ENCODE measurements around the gene FAM149A.

Gene FAM149A

GRCh38 chr4:186166852-186167512, 62.5 kb downstream of the FAM149A start:
- no peak for DNase-seq

- no peak for DNase-seq
Observed at GRCh38 chr4:186167605-186168004, 63.1 kb downstream of the FAM149A start.

- DNase-seq = no peak
Observed at GRCh38 chr4:186168750-186169149, 64.2 kb downstream of the FAM149A start.

- no peak for DNase-seq
Observed at GRCh38 chr4:186169333-186169944, 64.9 kb downstream of the FAM149A start.

GRCh38 chr4:186169945-186170802, 65.7 kb downstream of the FAM149A start:
- DNase-seq = no peak

GRCh38 chr4:186170966-186171365, 66.5 kb downstream of the FAM149A start:
- no peak for DNase-seq

GRCh38 chr4:186172546-186172945, 68.0 kb downstream of the FAM149A start:
- DNase-seq = no peak

GRCh38 chr4:186188107-186188506, 83.6 kb downstream of the FAM149A start:
- DNase-seq = no peak

GRCh38 chr4:186189656-186190055, 85.2 kb downstream of the FAM149A start:
- DNase-seq = no peak

- peak in 1 of 2 experiments; percentile 25 for DNase-seq
Observed at GRCh38 chr4:186190581-186191199, 86.2 kb downstream of the FAM149A start.

GRCh38 chr4:186191200-186192065, 86.9 kb downstream of the FAM149A start, which contains the start of gene CYP4V2:
Gene CYP4V2, plus strand, starts transcription at chr4:186191567. Its CDS starts 257 bp downstream, at chr4:186191824.
- peak; percentile 52 to 67 for DNase-seq

GRCh38 chr4:186192066-186192612, 87.6 kb downstream of the FAM149A start:
- DNase-seq = no peak

- DNase-seq = no peak
Observed at GRCh38 chr4:186193851-186194250, 89.3 kb downstream of the FAM149A start.

- no peak for DNase-seq
Observed at GRCh38 chr4:186196063-186196462, 91.6 kb downstream of the FAM149A start.

GRCh38 chr4:186200516-186200915, 96.0 kb downstream of the FAM149A start:
- no peak for DNase-seq

GRCh38 chr4:186201010-186201409, 96.5 kb downstream of the FAM149A start:
- DNase-seq = no peak

- DNase-seq = no peak
Observed at GRCh38 chr4:186201535-186202230, 97.2 kb downstream of the FAM149A start.

- DNase-seq = no peak
Observed at GRCh38 chr4:186202490-186203140, 98.1 kb downstream of the FAM149A start.

GRCh38 chr4:186203406-186203805, 98.9 kb downstream of the FAM149A start:
- no peak for DNase-seq

GRCh38 chr4:186204103-186204559, 99.6 kb downstream of the FAM149A start:
- DNase-seq = no peak

GRCh38 chr4:186204686-186205085, 100.2 kb downstream of the FAM149A start:
- no peak for DNase-seq

Data from NCI-H1930 (cell line).